ENCODE results near the gene CIAPIN1.

DNA sequence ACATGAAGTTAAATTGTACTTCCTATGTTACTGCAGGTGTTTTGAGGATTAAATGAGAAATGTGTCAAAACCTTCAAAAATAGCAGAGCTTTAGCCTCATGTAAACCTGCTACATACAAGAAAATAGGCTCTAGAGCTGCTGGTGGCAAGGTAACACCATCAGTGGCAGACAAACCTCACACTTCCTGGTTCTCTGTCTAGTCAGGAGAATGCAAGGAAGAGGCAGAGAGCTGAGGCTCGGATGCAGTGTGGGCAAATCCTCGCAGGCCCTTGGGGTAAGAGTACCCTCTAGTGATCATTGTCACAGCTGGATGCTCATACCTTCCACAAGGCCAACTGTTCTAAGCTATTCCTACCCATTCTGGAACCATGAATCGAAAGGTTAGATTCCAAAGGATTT, 14.2 kb downstream of the CIAPIN1 start:
- TF ChIP-seq, protein P1, sequence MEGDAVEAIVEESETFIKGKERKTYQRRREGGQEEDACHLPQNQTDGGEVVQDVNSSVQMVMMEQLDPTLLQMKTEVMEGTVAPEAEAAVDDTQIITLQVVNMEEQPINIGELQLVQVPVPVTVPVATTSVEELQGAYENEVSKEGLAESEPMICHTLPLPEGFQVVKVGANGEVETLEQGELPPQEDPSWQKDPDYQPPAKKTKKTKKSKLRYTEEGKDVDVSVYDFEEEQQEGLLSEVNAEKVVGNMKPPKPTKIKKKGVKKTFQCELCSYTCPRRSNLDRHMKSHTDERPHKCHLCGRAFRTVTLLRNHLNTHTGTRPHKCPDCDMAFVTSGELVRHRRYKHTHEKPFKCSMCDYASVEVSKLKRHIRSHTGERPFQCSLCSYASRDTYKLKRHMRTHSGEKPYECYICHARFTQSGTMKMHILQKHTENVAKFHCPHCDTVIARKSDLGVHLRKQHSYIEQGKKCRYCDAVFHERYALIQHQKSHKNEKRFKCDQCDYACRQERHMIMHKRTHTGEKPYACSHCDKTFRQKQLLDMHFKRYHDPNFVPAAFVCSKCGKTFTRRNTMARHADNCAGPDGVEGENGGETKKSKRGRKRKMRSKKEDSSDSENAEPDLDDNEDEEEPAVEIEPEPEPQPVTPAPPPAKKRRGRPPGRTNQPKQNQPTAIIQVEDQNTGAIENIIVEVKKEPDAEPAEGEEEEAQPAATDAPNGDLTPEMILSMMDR (IDR thresholded peaks at IDR 0.05; ENCODE audit: insufficient read depth, low read length, poor library complexity, severe bottlenecking) = no peak
- no peak for TF ChIP-seq EZH2phosphoT487 (conservative IDR thresholded peaks at IDR 0.05; ENCODE audit: low read length)
